PC-9 (cell line): ENCODE results near the gene MYEF2. TPM values are rescaled to one million over a fixed set of nuclear protein-coding genes. Genes with fewer than 3 reads are reported as not detected.

ENCODE experiments used
- BruUV-seq: library from RNA; stranded (reverse); fragments of 400-500 nt; replicated peaks from 2 replicates; lab custom pipeline; 2021; lab: Mats Ljungman, UMichigan
- CTCF ChIA-PET: fragments of 300-600 bp; sonication (Branson Sonifier 250); formaldehyde crosslinking; loops from one replicate; lab custom pipeline; 2022; ENCODE audit warnings: antibody characterized with exemption; lab: Charles Lee
- POLR2A ChIA-PET: fragments of 300-600 bp; sonication (Branson Sonifier 250); formaldehyde crosslinking; loops from one replicate; lab custom pipeline; 2022; ENCODE audit warnings: antibody characterized with exemption; ENCODE audit not compliant: unreplicated experiment; lab: Charles Lee
- DNase-seq, 2 experiments: peaks; one replicate each; pipeline versions ENCODE4 v3.0.0 to v3.0.0-alpha.2; 2015 to 2022; ENCODE audit warnings: mixed read lengths in 1 of 2
- H2AFZ ChIP-seq: fragments of 200-600 bp; sonication (generic); 2 replicates; pipeline ENCODE4 v1.8.1; 2017; ENCODE audit warnings: antibody characterized with exemption
- H3F3A ChIP-seq: fragments of 200-600 bp; sonication (generic); 2 replicates; pipeline ENCODE4 v1.8.1; 2017; ENCODE audit warnings: antibody characterized with exemption, mild to moderate bottlenecking, low read depth; ENCODE audit not compliant: insufficient read depth
- H3K27ac ChIP-seq: fragments of 200-600 bp; sonication (generic); 2 replicates; pipeline ENCODE4 v1.6.1; 2016; ENCODE audit warnings: mixed run types
- H3K27me3 ChIP-seq: fragments of 200-600 bp; sonication (generic); 2 replicates; pipeline ENCODE4 v1.6.1; 2016; ENCODE audit warnings: low read depth, mixed run types; ENCODE audit not compliant: insufficient read depth
- H3K36me3 ChIP-seq: fragments of 200-600 bp; sonication (generic); 2 replicates; pipeline ENCODE4 v1.6.1; 2016; ENCODE audit warnings: low read depth, mixed run types
- H3K4me1 ChIP-seq: fragments of 200-600 bp; sonication (generic); replicated peaks from 2 replicates; pipeline ENCODE4 v1.6.1; 2016; ENCODE audit warnings: mixed run types; ENCODE audit not compliant: insufficient read depth
- H3K4me2 ChIP-seq: fragments of 200-600 bp; sonication (generic); 2 replicates; pipeline ENCODE4 v1.6.1; 2017; ENCODE audit warnings: mixed run types
- H3K4me3 ChIP-seq: fragments of 200-600 bp; sonication (generic); 2 replicates; pipeline ENCODE4 v1.6.1; 2016; ENCODE audit warnings: mixed run types
- H3K79me2 ChIP-seq: fragments of 200-600 bp; sonication (generic); 2 replicates; pipeline ENCODE4 v1.6.1; 2017; ENCODE audit warnings: low read depth, mixed run types
- H3K9me2 ChIP-seq: fragments of 200-600 bp; sonication (generic); 2 replicates; pipeline ENCODE4 v1.8.1; 2017; ENCODE audit warnings: mild to moderate bottlenecking; ENCODE audit not compliant: insufficient read depth
- H3K9me3 ChIP-seq: fragments of 200-600 bp; sonication (generic); 2 replicates; pipeline ENCODE4 v1.8.1; 2016; ENCODE audit warnings: low read depth; ENCODE audit not compliant: insufficient read depth
- H4K20me1 ChIP-seq: fragments of 200-600 bp; sonication (generic); 2 replicates; pipeline ENCODE4 v1.8.1; 2017; ENCODE audit not compliant: insufficient read depth
- CTCF ChIP-seq: fragments of 200-600 bp; sonication (generic); conservative IDR thresholded peaks from 2 replicates; pipeline ENCODE4 v1.6.1; 2017; ENCODE audit warnings: mixed run types, antibody characterized with exemption, mild to moderate bottlenecking, moderate library complexity
- EZH2 ChIP-seq: fragments of 200-600 bp; sonication (generic); IDR thresholded peaks from 2 replicates; pipeline ENCODE4 v1.8.0; 2017; ENCODE audit warnings: antibody characterized with exemption, low read depth
- intact Hi-C: fragments of 100-400 bp; cut with micrococcal nuclease; formaldehyde crosslinking; loops from one replicate; pipeline ENCODE4 v1.10.0; 2022; ENCODE audit not compliant: unreplicated experiment
- total RNA-seq: library from RNA; stranded (reverse); gene quantifications from 2 replicates; pipeline ENCODE4 v1.2.3, GENCODE V29; 2021

MYEF2 gene
- total RNA-seq, 1 experiment from 2014 or later, result 2.1 TPM

GRCh38 chr15:48186271-48186670, 8.2 kb upstream of the MYEF2 start:
- TF ChIP-seq CTCF (no peak), EZH2 (no peak)
- Histone ChIP-seq H3F3A (no peaks in the 10 kb centered on the region), H3K9me3 (no peaks in the 10 kb centered on the region), H3K79me2 (no peaks in the 10 kb centered on the region), H3K27ac (no peak overlapping the region), H3K4me2 (no peak overlapping the region), H3K9me2 (no peaks in the 10 kb centered on the region), H4K20me1 (no peaks in the 10 kb centered on the region), H3K4me3 (no peak overlapping the region), H3K27me3 (no peaks in the 10 kb centered on the region), H3K36me3 (no peaks in the 10 kb centered on the region), H2AFZ (no peak overlapping the region), H3K4me1 (no peaks in the 10 kb centered on the region)
- ChIA-PET POLR2A (no interaction called here), CTCF (no interaction called here)
- BruUV-seq, result no TSS peak
- DNase-seq, result no peak
- intact Hi-C loops, result no loop called here

- ChIA-PET CTCF (no interaction called here), POLR2A (no interaction called here)
- Histone ChIP-seq H3K27me3 (no peaks in the 10 kb centered on the region), H3F3A (no peaks in the 10 kb centered on the region), H3K4me2 (no peak overlapping the region), H3K4me3 (no peak overlapping the region), H2AFZ (no peak overlapping the region), H4K20me1 (no peaks in the 10 kb centered on the region), H3K36me3 (no peaks in the 10 kb centered on the region), H3K27ac (no peak overlapping the region), H3K4me1 (no peaks in the 10 kb centered on the region), H3K9me2 (no peaks in the 10 kb centered on the region), H3K79me2 (no peaks in the 10 kb centered on the region), H3K9me3 (no peaks in the 10 kb centered on the region)
- no peak for DNase-seq
- intact Hi-C loops, result no loop called here
- TF ChIP-seq EZH2 (no peak), CTCF (no peak)
- no TSS peak for BruUV-seq
Observed at GRCh38 chr15:48185529-48185928, 7.4 kb upstream of the MYEF2 start.

- POLR2A ChIA-PET, result no interaction called here
- no peak for DNase-seq
- TF ChIP-seq CTCF (no peak), EZH2 (no peak)
- no peaks in the 10 kb centered on the region for H3K79me2 ChIP-seq
- CTCF ChIA-PET, result no interaction called here
- H3F3A ChIP-seq, result no peaks in the 10 kb centered on the region
- intact Hi-C loops, result no loop called here
- H3K27ac ChIP-seq, result no peak overlapping the region
- no peaks in the 10 kb centered on the region for H3K4me1 ChIP-seq
- no peak overlapping the region for H3K4me3 ChIP-seq
- no peaks in the 10 kb centered on the region for H3K9me3 ChIP-seq
- H4K20me1 ChIP-seq, result no peaks in the 10 kb centered on the region
- H3K27me3 ChIP-seq, result peaks cover 8% of the 10 kb centered on the region; the same call in 1 of the 2 replicates
- no peaks in the 10 kb centered on the region for H3K36me3 ChIP-seq
- no TSS peak for BruUV-seq
- H3K4me2 ChIP-seq, result no peak overlapping the region
- H3K9me2 ChIP-seq, result no peaks in the 10 kb centered on the region
- no peak overlapping the region for H2AFZ ChIP-seq
Observed at GRCh38 chr15:48182749-48183148, 4.7 kb upstream of the MYEF2 start.
